Hepatocyte (in vitro differentiated cells): ENCODE measurements around the gene RBCK1.

Experiments
- CTCF ChIP-seq: fragments of 200-600 bp; sonication (generic); IDR thresholded peaks from 2 replicates; pipeline ENCODE4 v1.5.1; 2016; ENCODE audit warnings: antibody characterized with exemption, mild to moderate bottlenecking; ENCODE audit not compliant: poor library complexity
- EZH2 ChIP-seq: fragments of 200-600 bp; sonication (generic); IDR thresholded peaks from 2 replicates; pipeline ENCODE4 v1.6.1; 2016; ENCODE audit warnings: antibody characterized with exemption, mild to moderate bottlenecking, borderline replicate concordance
- EZH2phosphoT487 ChIP-seq: fragments of 200-600 bp; sonication (generic); IDR thresholded peaks from one replicate; pipeline ENCODE4 v1.6.1; 2018; ENCODE audit warnings: antibody characterized with exemption, mild to moderate bottlenecking, low read depth, moderate library complexity; ENCODE audit not compliant: unreplicated experiment, severe bottlenecking

DNA sequence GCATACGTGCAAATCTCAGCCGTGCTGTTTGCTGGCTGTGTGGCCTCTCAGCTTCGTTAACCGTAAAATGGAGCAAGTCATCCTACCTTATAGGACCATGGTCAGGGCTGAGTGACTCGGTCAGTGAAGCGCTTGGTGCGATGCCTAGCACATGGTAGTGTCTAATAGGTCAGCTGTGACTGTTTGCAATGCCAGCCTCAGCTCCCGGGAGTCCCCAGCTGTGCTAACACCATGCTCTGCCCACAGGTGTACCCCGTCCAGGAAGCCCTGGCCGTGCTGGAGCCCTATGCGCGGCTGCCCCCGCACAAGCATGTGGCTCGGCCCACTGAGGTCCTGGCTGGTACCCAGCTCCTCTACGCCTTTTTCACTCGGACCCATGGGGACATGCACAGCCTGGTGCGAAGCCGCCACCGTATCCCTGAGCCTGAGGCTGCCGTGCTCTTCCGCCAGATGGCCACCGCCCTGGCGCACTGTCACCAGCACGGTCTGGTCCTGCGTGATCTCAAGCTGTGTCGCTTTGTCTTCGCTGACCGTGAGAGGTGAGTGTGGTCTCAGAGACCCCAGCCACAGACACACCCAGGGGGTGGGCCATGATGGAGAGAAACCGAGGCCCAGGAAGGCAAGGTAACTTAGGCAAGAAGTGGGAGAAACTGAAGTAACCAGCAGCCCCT lies 16.9 kb upstream of the RBCK1 start:
- TF ChIP-seq CTCF = no peak
- TF ChIP-seq EZH2 = no peak
- no peak for TF ChIP-seq EZH2phosphoT487
